ENCODE measurements around the gene RNASEH2A.

Gene RNASEH2A

DNA sequence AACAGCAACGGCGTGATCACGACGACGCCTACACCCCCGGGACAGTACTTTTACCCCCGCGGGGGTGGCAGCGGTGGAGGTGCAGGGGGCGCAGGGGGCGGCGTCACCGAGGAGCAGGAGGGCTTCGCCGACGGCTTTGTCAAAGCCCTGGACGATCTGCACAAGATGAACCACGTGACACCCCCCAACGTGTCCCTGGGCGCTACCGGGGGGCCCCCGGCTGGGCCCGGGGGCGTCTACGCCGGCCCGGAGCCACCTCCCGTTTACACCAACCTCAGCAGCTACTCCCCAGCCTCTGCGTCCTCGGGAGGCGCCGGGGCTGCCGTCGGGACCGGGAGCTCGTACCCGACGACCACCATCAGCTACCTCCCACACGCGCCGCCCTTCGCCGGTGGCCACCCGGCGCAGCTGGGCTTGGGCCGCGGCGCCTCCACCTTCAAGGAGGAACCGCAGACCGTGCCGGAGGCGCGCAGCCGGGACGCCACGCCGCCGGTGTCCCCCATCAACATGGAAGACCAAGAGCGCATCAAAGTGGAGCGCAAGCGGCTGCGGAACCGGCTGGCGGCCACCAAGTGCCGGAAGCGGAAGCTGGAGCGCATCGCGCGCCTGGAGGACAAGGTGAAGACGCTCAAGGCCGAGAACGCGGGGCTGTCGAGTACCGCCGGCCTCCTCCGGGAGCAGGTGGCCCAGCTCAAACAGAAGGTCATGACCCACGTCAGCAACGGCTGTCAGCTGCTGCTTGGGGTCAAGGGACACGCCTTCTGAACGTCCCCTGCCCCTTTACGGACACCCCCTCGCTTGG is 14.1 kb upstream of the RNASEH2A start:
- Histone ChIP-seq H3K27me3 (ENCODE audit: low read length) (no peaks in the 10 kb centered on the region), H3K9ac (ENCODE audit: low read length) (peak overlapping the region; percentile 77), H3K4me3 (ENCODE audit: insufficient read depth, low read length, poor library complexity, severe bottlenecking) (peak overlapping the region; percentile 60), H4K20me1 (ENCODE audit: low read depth, low read length) (no peaks in the 10 kb centered on the region), H2AFZ (ENCODE audit: low read depth, low read length, severe bottlenecking) (peak overlapping the region; percentile 65), H3K79me2 (ENCODE audit: insufficient read depth, low read length) (no peaks in the 10 kb centered on the region), H3F3A (ENCODE audit: insufficient read depth) (peaks cover 36% of the 10 kb centered on the region), H3K9me3 (ENCODE audit: insufficient read depth, low read length) (no peaks in the 10 kb centered on the region), H3K9me2 (replicated peaks; ENCODE audit: insufficient read depth, low read length) (no peaks in the 10 kb centered on the region), H3K4me2 (ENCODE audit: low read depth, low read length, poor library complexity, severe bottlenecking) (peak overlapping the region; percentile 94), H3K36me3 (ENCODE audit: low read length) (no peaks in the 10 kb centered on the region), H3K27ac (ENCODE audit: low read depth, low read length) (peak overlapping the region; percentile 70)
- TF ChIP-seq EZH2phosphoT487 (conservative IDR thresholded peaks at IDR 0.05; ENCODE audit: low read length): no peak
- TF ChIP-seq CTCF (IDR thresholded peaks at IDR 0.05; ENCODE audit: insufficient read depth, low read length, poor library complexity, severe bottlenecking): no peak

- peak overlapping the region; percentile 94 for H3K4me2 ChIP-seq (ENCODE audit: low read depth, low read length, poor library complexity, severe bottlenecking)
- H4K20me1 ChIP-seq (ENCODE audit: low read depth, low read length): no peaks in the 10 kb centered on the region
- no peaks in the 10 kb centered on the region for H3K79me2 ChIP-seq (ENCODE audit: insufficient read depth, low read length)
- TF ChIP-seq CTCF (IDR thresholded peaks at IDR 0.05; ENCODE audit: insufficient read depth, low read length, poor library complexity, severe bottlenecking) (no peak), EZH2phosphoT487 (conservative IDR thresholded peaks at IDR 0.05; ENCODE audit: low read length) (no peak)
- peak overlapping the region; percentile 77 for H3K9ac ChIP-seq (ENCODE audit: low read length)
- H3F3A ChIP-seq (ENCODE audit: insufficient read depth): peaks cover 36% of the 10 kb centered on the region
- H3K36me3 ChIP-seq (ENCODE audit: low read length): no peaks in the 10 kb centered on the region
- no peaks in the 10 kb centered on the region for H3K9me3 ChIP-seq (ENCODE audit: insufficient read depth, low read length)
- H2AFZ ChIP-seq (ENCODE audit: low read depth, low read length, severe bottlenecking): peak overlapping the region; percentile 65
- peak overlapping the region; percentile 60 for H3K4me3 ChIP-seq (ENCODE audit: insufficient read depth, low read length, poor library complexity, severe bottlenecking)
- no peaks in the 10 kb centered on the region for H3K27me3 ChIP-seq (ENCODE audit: low read length)
- no peaks in the 10 kb centered on the region for H3K9me2 ChIP-seq (replicated peaks; ENCODE audit: insufficient read depth, low read length)
- H3K27ac ChIP-seq (ENCODE audit: low read depth, low read length): peak overlapping the region; percentile 70
Measured at GRCh38 chr19:12792853-12793289, 13.5 kb upstream of the RNASEH2A start.

DNA sequence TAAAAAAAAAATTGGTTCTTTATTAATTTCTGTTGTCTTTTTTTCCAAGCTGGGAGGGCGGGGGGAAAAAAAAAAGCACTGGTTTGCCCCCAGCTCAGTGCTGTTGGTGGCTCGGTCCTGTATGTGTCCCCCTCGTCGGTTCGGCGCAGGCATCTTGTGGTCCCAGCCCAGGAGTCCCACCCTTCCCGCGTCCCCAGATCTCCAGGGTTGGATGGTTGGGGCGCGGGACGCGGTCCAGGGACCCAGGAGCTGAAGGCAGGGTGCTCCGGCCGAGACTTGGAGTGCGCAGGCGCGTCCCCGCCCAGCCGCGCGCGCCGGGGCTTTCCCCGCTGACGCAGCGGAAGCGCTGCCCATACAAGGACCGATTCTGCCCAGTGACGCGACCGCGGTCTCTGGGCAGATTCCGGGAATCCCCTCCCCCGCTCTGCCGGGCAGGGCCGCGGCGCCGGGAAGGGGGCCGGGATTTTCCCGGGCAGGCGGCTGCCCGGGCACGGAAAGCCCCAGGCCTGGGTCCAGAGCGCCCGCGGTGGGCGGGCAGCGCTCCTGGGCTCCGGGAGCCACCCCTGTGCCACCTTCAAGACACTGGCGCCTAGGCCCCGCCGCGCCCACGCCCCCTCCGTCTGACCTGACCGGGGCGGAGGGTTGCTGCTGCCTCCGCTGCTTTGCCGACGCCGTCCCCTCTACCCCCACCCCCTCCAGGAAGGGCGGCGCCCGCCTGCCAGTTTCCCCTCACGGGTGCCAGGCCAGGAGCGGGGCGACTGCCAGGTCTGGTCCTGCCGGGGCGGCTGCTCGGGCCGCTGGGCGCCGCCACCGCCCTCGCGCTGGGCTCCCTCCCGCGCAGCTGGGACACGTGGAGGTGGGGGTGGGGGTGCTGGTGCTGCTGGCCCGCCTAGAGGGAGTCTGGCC is 12.8 kb upstream of the RNASEH2A start:
- H3K9ac ChIP-seq (ENCODE audit: low read length): peak overlapping the region; percentile 77
- peak overlapping the region; percentile 70 for H3K27ac ChIP-seq (ENCODE audit: low read depth, low read length)
- no peaks in the 10 kb centered on the region for H3K27me3 ChIP-seq (ENCODE audit: low read length)
- H3K9me2 ChIP-seq (replicated peaks; ENCODE audit: insufficient read depth, low read length): no peaks in the 10 kb centered on the region
- H4K20me1 ChIP-seq (ENCODE audit: low read depth, low read length): no peaks in the 10 kb centered on the region
- peak overlapping the region; percentile 94 for H3K4me2 ChIP-seq (ENCODE audit: low read depth, low read length, poor library complexity, severe bottlenecking)
- peak overlapping the region; percentile 60 for H3K4me3 ChIP-seq (ENCODE audit: insufficient read depth, low read length, poor library complexity, severe bottlenecking)
- peaks cover 30% of the 10 kb centered on the region for H3F3A ChIP-seq (ENCODE audit: insufficient read depth)
- no peaks in the 10 kb centered on the region for H3K79me2 ChIP-seq (ENCODE audit: insufficient read depth, low read length)
- peak overlapping the region; percentile 65 for H2AFZ ChIP-seq (ENCODE audit: low read depth, low read length, severe bottlenecking)
- H3K36me3 ChIP-seq (ENCODE audit: low read length): no peaks in the 10 kb centered on the region
- no peak for TF ChIP-seq CTCF (IDR thresholded peaks at IDR 0.05; ENCODE audit: insufficient read depth, low read length, poor library complexity, severe bottlenecking)
- TF ChIP-seq EZH2phosphoT487 (conservative IDR thresholded peaks at IDR 0.05; ENCODE audit: low read length): no peak
- no peaks in the 10 kb centered on the region for H3K9me3 ChIP-seq (ENCODE audit: insufficient read depth, low read length)
